HCT116 (cell line): Measurements from ENCODE around the gene INF2. TPM values are rescaled to one million over a fixed set of nuclear protein-coding genes. Genes with fewer than 3 reads are reported as not detected.

Experiments
- ATAC-seq: fragments of 200-7000 bp; cut with Tn5 transposase; 2 replicates; pipeline ENCODE4 v1.9.1; 2020; ENCODE audit warnings: mild to moderate bottlenecking, moderate library complexity
- BruUV-seq: library from RNA; stranded (reverse); fragments of 400-500 nt; replicated peaks from 2 replicates; lab custom pipeline; 2021; lab: Mats Ljungman, UMichigan
- CTCF ChIA-PET: fragments of 300-600 bp; sonication (Branson Sonifier 250); formaldehyde crosslinking; loops from one replicate; lab custom pipeline; 2021; ENCODE audit warnings: antibody characterized with exemption; lab: Charles Lee
- POLR2A ChIA-PET: fragments of 300-600, 350-600 bp; sonication (Branson Sonifier 250); formaldehyde crosslinking; loops from one replicate; lab custom pipeline; 2021; ENCODE audit warnings: antibody characterized with exemption; lab: Charles Lee
- RAD21 ChIA-PET, 2 experiments: fragments of 300-600 bp; sonication (Branson Sonifier 250); formaldehyde crosslinking; loops; one replicate each; lab custom pipeline; 2023; ENCODE audit warnings: low total read pairs in 2 of 2; ENCODE audit not compliant: uncharacterized antibody in 2 of 2, unreplicated experiment in 2 of 2, low non-redundant PET in 1 of 2; lab: Charles Lee
- DNase-seq: peaks from one replicate; pipeline ENCODE4 v3.0.0-alpha.2; 2010; ENCODE audit warnings: low read depth, low spot score
- H2AFZ ChIP-seq: fragments of 200-600 bp; shearing (Covaris generic), sonication (generic); 2 replicates; pipeline ENCODE4 v1.6.1; 2017; ENCODE audit warnings: low read depth, mixed run types, mixed read lengths, antibody characterized with exemption, low read length; ENCODE audit not compliant: poor library complexity, severe bottlenecking
- H3K27ac ChIP-seq: 2 replicates; pipeline ENCODE4 v1.5.1; 2012; ENCODE audit warnings: low read depth, low read length
- H3K27me3 ChIP-seq: fragments of 200-600 bp; sonication (generic); 2 replicates; pipeline ENCODE4 v1.6.1; 2016; ENCODE audit warnings: mixed run types, low read length, mixed read lengths; ENCODE audit not compliant: insufficient read depth
- H3K36me3 ChIP-seq, 2 experiments: fragments of 200-500 bp in 1 of 2; fragments of 200-600 bp in 1 of 2; sonication (Bioruptor generic) in 1 of 2; sonication (generic) in 1 of 2; 2 replicates each; pipeline versions ENCODE4 v1.5.1 to v1.6.1; 2014 to 2016; ENCODE audit warnings: low read length in 2 of 2, inconsistent platforms in 1 of 2, mixed read lengths in 1 of 2, mixed run types in 1 of 2; ENCODE audit not compliant: insufficient read depth in 2 of 2, control insufficient read depth in 1 of 2
- H3K4me1 ChIP-seq, 2 experiments: fragments of 200-600 bp in 1 of 2; sonication (generic) in 1 of 2; 2 replicates each; pipeline versions ENCODE4 v1.5.1 to v1.6.1; 2012 to 2017; ENCODE audit warnings: low read length in 2 of 2, inconsistent platforms in 1 of 2, mild to moderate bottlenecking in 1 of 2, mixed read lengths in 1 of 2, mixed run types in 1 of 2, moderate library complexity in 1 of 2; ENCODE audit not compliant: insufficient read depth in 2 of 2, control insufficient read depth in 1 of 2
- H3K4me2 ChIP-seq: fragments of 200-600 bp; sonication (generic); 2 replicates; pipeline ENCODE4 v1.6.1; 2017; ENCODE audit warnings: mixed run types, low read length, mixed read lengths
- H3K4me3 ChIP-seq, 2 experiments: fragments of 200-600 bp in 1 of 2; sonication (generic) in 1 of 2; replicated peaks in 1 of 2; 2 replicates each; pipeline ENCODE4 v1.5.1; 2011 to 2016; ENCODE audit warnings: low read length in 2 of 2, control low read depth in 1 of 2, low read depth in 1 of 2, mild to moderate bottlenecking in 1 of 2, mixed read lengths in 1 of 2, mixed run types in 1 of 2
- H3K79me2 ChIP-seq: fragments of 200-600 bp; sonication (generic); 2 replicates; pipeline ENCODE4 v1.6.1; 2017; ENCODE audit warnings: mild to moderate bottlenecking, mixed run types, low read length, moderate library complexity, mixed read lengths; ENCODE audit not compliant: insufficient read depth
- H3K9ac ChIP-seq: fragments of 200-600 bp; sonication (generic); 2 replicates; pipeline ENCODE4 v1.6.1; 2016; ENCODE audit warnings: low read length, mixed read lengths
- H3K9me2 ChIP-seq: fragments of 200-600 bp; sonication (generic), shearing (Covaris generic); 2 replicates; pipeline ENCODE4 v1.6.1; 2017; ENCODE audit warnings: mixed run types, mild to moderate bottlenecking, moderate library complexity; ENCODE audit not compliant: insufficient read depth
- H3K9me3 ChIP-seq, 2 experiments: fragments of 200-500 bp in 1 of 2; fragments of 200-600 bp in 1 of 2; sonication (Bioruptor generic) in 1 of 2; sonication (generic) in 1 of 2; 2 replicates each; pipeline ENCODE4 v1.6.1; 2014 to 2017; ENCODE audit warnings: low read length in 2 of 2, mixed read lengths in 2 of 2, inconsistent platforms in 1 of 2, low read depth in 1 of 2, mild to moderate bottlenecking in 1 of 2, mixed run types in 1 of 2, moderate library complexity in 1 of 2; ENCODE audit not compliant: control insufficient read depth in 1 of 2, insufficient read depth in 1 of 2
- H4K20me1 ChIP-seq: fragments of 200-600 bp; sonication (generic), shearing (Covaris generic); 2 replicates; pipeline ENCODE4 v1.6.1; 2017; ENCODE audit warnings: mixed run types, mild to moderate bottlenecking, moderate library complexity; ENCODE audit not compliant: insufficient read depth
- ATF3 ChIP-seq: IDR thresholded peaks from 2 replicates; pipeline ENCODE4 v1.6.1; 2012
- EGR1 ChIP-seq: IDR thresholded peaks from 2 replicates; pipeline ENCODE4 v1.6.1; 2012; ENCODE audit warnings: low read depth
- ELF1 ChIP-seq: IDR thresholded peaks from 2 replicates; pipeline ENCODE4 v1.6.1; 2012; ENCODE audit warnings: low read depth, borderline replicate concordance
- EZH2 ChIP-seq: fragments of 200-600 bp; sonication (generic); IDR thresholded peaks from 2 replicates; pipeline ENCODE4 v1.6.1; 2017; ENCODE audit warnings: antibody characterized with exemption, mixed run types
- EZH2phosphoT487 ChIP-seq: fragments of 200-600 bp; IDR thresholded peaks from 2 replicates; pipeline ENCODE4 v1.6.1; 2018; ENCODE audit warnings: antibody characterized with exemption, borderline replicate concordance
- FOSL1 ChIP-seq: IDR thresholded peaks from 2 replicates; pipeline ENCODE4 v1.6.1; 2012; ENCODE audit warnings: low read depth
- JUND ChIP-seq: IDR thresholded peaks from 2 replicates; pipeline ENCODE4 v1.6.1; 2012
- POLR2A ChIP-seq: IDR thresholded peaks from 2 replicates; pipeline ENCODE4 v1.7.0; 2011; ENCODE audit warnings: borderline replicate concordance; ENCODE audit not compliant: insufficient read depth, insufficient read length; ENCODE audit errors: extremely low read depth
- POLR2AphosphoS5 ChIP-seq: IDR thresholded peaks from 2 replicates; pipeline ENCODE4 v1.6.1; 2011; ENCODE audit warnings: mild to moderate bottlenecking, low read depth, low read length, moderate library complexity
- SIN3A ChIP-seq: IDR thresholded peaks from 2 replicates; pipeline ENCODE4 v1.6.1; 2012; ENCODE audit warnings: low read depth
- SP1 ChIP-seq: IDR thresholded peaks from 2 replicates; pipeline ENCODE4 v1.6.1; 2012; ENCODE audit warnings: low read depth
- SRF ChIP-seq: IDR thresholded peaks from 2 replicates; pipeline ENCODE4 v1.6.1; 2012; ENCODE audit warnings: low read depth
- YY1 ChIP-seq: IDR thresholded peaks from 2 replicates; pipeline ENCODE4 v1.6.1; 2011; ENCODE audit warnings: low read length, low read depth, moderate library complexity, mild to moderate bottlenecking; ENCODE audit not compliant: insufficient replicate concordance; ENCODE audit errors: extremely low read depth
- intact Hi-C: fragments of 100-400 bp; cut with micrococcal nuclease; formaldehyde crosslinking; loops from 2 replicates; pipeline ENCODE4 v1.10.0; 2022
- total RNA-seq: library from RNA; stranded (reverse); gene quantifications from one replicate; pipeline ENCODE4 v1.2.1, GENCODE V29; 2021; ENCODE audit not compliant: unreplicated experiment
- TF ChIP-seq, protein P1 (sequence below): IDR thresholded peaks from 2 replicates; pipeline ENCODE4 v1.6.1; 2012; ENCODE audit warnings: low read depth
- TF ChIP-seq, protein P2 (sequence below): IDR thresholded peaks from 2 replicates; pipeline ENCODE4 v1.6.1; 2012

The INF2 gene
- total RNA-seq, 1 experiment from 2014 or later, result 95.8 TPM

GRCh38 chr14:104725772-104726548, 36.5 kb downstream of the INF2 start:
- no peaks in the 10 kb centered on the region for H3K9me3 ChIP-seq
- no peaks in the 10 kb centered on the region for H3K36me3 ChIP-seq
- no peak for DNase-seq
- POLR2A ChIA-PET, result no interaction called here
- H2AFZ ChIP-seq, result no peak overlapping the region
- H3K4me2 ChIP-seq, result no peak overlapping the region
- intact Hi-C loops, result no loop called here
- no peak overlapping the region for H3K9ac ChIP-seq
- H3K79me2 ChIP-seq, result no peaks in the 10 kb centered on the region
- H3K9me2 ChIP-seq, result no peaks in the 10 kb centered on the region
- TF ChIP-seq JUND (no peak), FOSL1 (no peak), SIN3A (no peak), POLR2A (no peak), ATF3 (no peak), SP1 (no peak), ELF1 (no peak), EGR1 (no peak), EZH2phosphoT487 (no peak), POLR2AphosphoS5 (no peak), SRF (no peak), EZH2 (no peak), YY1 (no peak)
- TF ChIP-seq, protein P1, sequence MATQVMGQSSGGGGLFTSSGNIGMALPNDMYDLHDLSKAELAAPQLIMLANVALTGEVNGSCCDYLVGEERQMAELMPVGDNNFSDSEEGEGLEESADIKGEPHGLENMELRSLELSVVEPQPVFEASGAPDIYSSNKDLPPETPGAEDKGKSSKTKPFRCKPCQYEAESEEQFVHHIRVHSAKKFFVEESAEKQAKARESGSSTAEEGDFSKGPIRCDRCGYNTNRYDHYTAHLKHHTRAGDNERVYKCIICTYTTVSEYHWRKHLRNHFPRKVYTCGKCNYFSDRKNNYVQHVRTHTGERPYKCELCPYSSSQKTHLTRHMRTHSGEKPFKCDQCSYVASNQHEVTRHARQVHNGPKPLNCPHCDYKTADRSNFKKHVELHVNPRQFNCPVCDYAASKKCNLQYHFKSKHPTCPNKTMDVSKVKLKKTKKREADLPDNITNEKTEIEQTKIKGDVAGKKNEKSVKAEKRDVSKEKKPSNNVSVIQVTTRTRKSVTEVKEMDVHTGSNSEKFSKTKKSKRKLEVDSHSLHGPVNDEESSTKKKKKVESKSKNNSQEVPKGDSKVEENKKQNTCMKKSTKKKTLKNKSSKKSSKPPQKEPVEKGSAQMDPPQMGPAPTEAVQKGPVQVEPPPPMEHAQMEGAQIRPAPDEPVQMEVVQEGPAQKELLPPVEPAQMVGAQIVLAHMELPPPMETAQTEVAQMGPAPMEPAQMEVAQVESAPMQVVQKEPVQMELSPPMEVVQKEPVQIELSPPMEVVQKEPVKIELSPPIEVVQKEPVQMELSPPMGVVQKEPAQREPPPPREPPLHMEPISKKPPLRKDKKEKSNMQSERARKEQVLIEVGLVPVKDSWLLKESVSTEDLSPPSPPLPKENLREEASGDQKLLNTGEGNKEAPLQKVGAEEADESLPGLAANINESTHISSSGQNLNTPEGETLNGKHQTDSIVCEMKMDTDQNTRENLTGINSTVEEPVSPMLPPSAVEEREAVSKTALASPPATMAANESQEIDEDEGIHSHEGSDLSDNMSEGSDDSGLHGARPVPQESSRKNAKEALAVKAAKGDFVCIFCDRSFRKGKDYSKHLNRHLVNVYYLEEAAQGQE, result no peak
- TF ChIP-seq, protein P2, sequence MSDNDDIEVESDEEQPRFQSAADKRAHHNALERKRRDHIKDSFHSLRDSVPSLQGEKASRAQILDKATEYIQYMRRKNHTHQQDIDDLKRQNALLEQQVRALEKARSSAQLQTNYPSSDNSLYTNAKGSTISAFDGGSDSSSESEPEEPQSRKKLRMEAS, result no peak
- TF ChIP-seq, all 23 proteins: peak for 0
- no peaks in the 10 kb centered on the region for H4K20me1 ChIP-seq
- peaks cover 13 to 24% of the 10 kb centered on the region in 2 experiments for H3K4me1 ChIP-seq
- no TSS peak for BruUV-seq
- H3K4me3 ChIP-seq, result no peak overlapping the region
- ChIA-PET CTCF (interaction anchor here (1.3 to 1.6 kb wide), 2 partner anchors 24 to 60 kb away, joined by 4 to 5 read pairs; no protein-coding TSS in a partner anchor), RAD21 (no interaction called here)
- H3K27ac ChIP-seq, result no peak overlapping the region; the same call in 1 of the 2 replicates
- H3K27me3 ChIP-seq, result no peaks in the 10 kb centered on the region
- no peak for ATAC-seq
